SIG-M5 treated with dmso at 0.1 percent for 504 hours (cell line): Measurements from ENCODE around the gene DAB2IP.
"Not testable (repeated sequence)": the region's sequence is repeated elsewhere in the genome, so short reads cannot be mapped to it uniquely, and the experiment has no call there.

Source experiments
- DNase-seq: peaks from one replicate; lab custom pipeline; 2025; ENCODE audit not compliant: unreplicated experiment; lab: John Stamatoyannopoulos, UW

The DAB2IP gene

GRCh38 chr9:121643473-121643872, 8.0 kb upstream of the DAB2IP start:
- DNase-seq: no peak

- DNase-seq: not testable (repeated sequence)
Measured at GRCh38 chr9:121644040-121644439, 7.4 kb upstream of the DAB2IP start.

- DNase-seq: no peak
Measured at GRCh38 chr9:121645003-121645402, 6.4 kb upstream of the DAB2IP start.

- no peak for DNase-seq
Measured at GRCh38 chr9:121645853-121646807, 5.3 kb upstream of the DAB2IP start.

- no peak for DNase-seq
Measured at GRCh38 chr9:121646992-121647391, 4.4 kb upstream of the DAB2IP start.

- DNase-seq: no peak
Measured at GRCh38 chr9:121648172-121648571, 3.3 kb upstream of the DAB2IP start.

GRCh38 chr9:121648799-121649198, 2.6 kb upstream of the DAB2IP start:
- no peak for DNase-seq

- DNase-seq: no peak
Measured at GRCh38 chr9:121649476-121650216, 1.8 kb upstream of the DAB2IP start.

- no peak for DNase-seq
Measured at GRCh38 chr9:121650217-121651007, 1.0 kb upstream of the DAB2IP start.

- no peak for DNase-seq
Measured at GRCh38 chr9:121651008-121651294, 483 bp upstream of the DAB2IP start.

- DNase-seq: no peak
Measured at GRCh38 chr9:121652021-121652837, 795 bp downstream of the DAB2IP start.

GRCh38 chr9:121652838-121653231, 1.4 kb downstream of the DAB2IP start:
- no peak for DNase-seq

GRCh38 chr9:121654499-121655140, 3.2 kb downstream of the DAB2IP start:
- DNase-seq: no peak

GRCh38 chr9:121655231-121655755, 3.9 kb downstream of the DAB2IP start:
- DNase-seq: no peak

GRCh38 chr9:121656941-121657470, 5.6 kb downstream of the DAB2IP start:
- DNase-seq: no peak

- no peak for DNase-seq
Measured at GRCh38 chr9:121658166-121658565, 6.7 kb downstream of the DAB2IP start.

- DNase-seq: no peak
Measured at GRCh38 chr9:121658591-121658990, 7.2 kb downstream of the DAB2IP start.

- no peak for DNase-seq
Measured at GRCh38 chr9:121660367-121660766, 8.9 kb downstream of the DAB2IP start.

GRCh38 chr9:121660876-121661275, 9.4 kb downstream of the DAB2IP start:
- DNase-seq: no peak

GRCh38 chr9:121661328-121661727, 9.9 kb downstream of the DAB2IP start:
- DNase-seq: no peak
